ENCODE measurements around the gene ZNF383. TPM values are rescaled to one million over a fixed set of nuclear protein-coding genes. Genes with fewer than 3 reads are reported as not detected.

ZNF383 gene
- total and polyA plus RNA-seq, 2 of the 4 experiments (the other 2 are of a cell fraction) = 2.4 to 4.5 TPM

Other genes with a start within 250 kb of the ZNF383 start
- 11.7 and 14.2 TPM in 2 replicates for gene ZNF420, start 139.8 kb upstream of the ZNF383 start, total RNA-seq (2012; rRNA removed)
- gene ZNF420, start 139.8 kb upstream of the ZNF383 start, polyA plus RNA-seq (2012; rRNA removed) = 1.2 and 1.5 TPM in 2 replicates
- 7.2 and 9.5 TPM in 2 replicates for gene ZNF585A, start 45.5 kb upstream of the ZNF383 start, total RNA-seq (2012; rRNA removed)
- gene ZNF585A, start 45.5 kb upstream of the ZNF383 start, polyA plus RNA-seq (2012; rRNA removed) = 5.8 and 6.2 TPM in 2 replicates
- 10.0 and 10.6 TPM in 2 replicates for gene ZNF585B, start 7.7 kb upstream of the ZNF383 start, total RNA-seq (2012; rRNA removed)
- 6.0 and 6.5 TPM in 2 replicates for gene ZNF585B, start 7.7 kb upstream of the ZNF383 start, polyA plus RNA-seq (2012; rRNA removed)
- gene ZNF527, start 152.9 kb downstream of the ZNF383 start, total RNA-seq (2012; rRNA removed) = 3.6 and 5.0 TPM in 2 replicates
- gene ZNF527, start 152.9 kb downstream of the ZNF383 start, polyA plus RNA-seq (2012; rRNA removed) = 1.5 and 1.9 TPM in 2 replicates
- gene ZNF569, start 249.2 kb downstream of the ZNF383 start, total RNA-seq (2012; rRNA removed) = 5.9 and 6.7 TPM in 2 replicates
- 1.3 and 1.8 TPM in 2 replicates for gene ZNF569, start 249.2 kb downstream of the ZNF383 start, polyA plus RNA-seq (2012; rRNA removed)